Renal pelvis (tissue), 4 donors: ENCODE results near the gene CLEC10A. TPM values are rescaled to one million over a fixed set of nuclear protein-coding genes. Genes with fewer than 3 reads are reported as not detected.
"Not testable (repeated sequence)": the region's sequence is repeated elsewhere in the genome, so short reads cannot be mapped to it uniquely, and the experiment has no call there.

Source experiments
- DNase-seq: peaks from one replicate; pipeline ENCODE4 v3.0.0-alpha.2; 2013
- polyA plus RNA-seq, 3 donors: library from polyadenylated mRNA; unstranded; fragments of 120-200 nt; gene quantifications; one replicate each; pipeline ENCODE4 v1.2.1, GENCODE V29; 2013; ENCODE audit not compliant: insufficient read length in 3 of 3

Gene CLEC10A
- polyA plus RNA-seq, 3 donors, result 0.86 to 1.3 (median 1.1) TPM

DNA sequence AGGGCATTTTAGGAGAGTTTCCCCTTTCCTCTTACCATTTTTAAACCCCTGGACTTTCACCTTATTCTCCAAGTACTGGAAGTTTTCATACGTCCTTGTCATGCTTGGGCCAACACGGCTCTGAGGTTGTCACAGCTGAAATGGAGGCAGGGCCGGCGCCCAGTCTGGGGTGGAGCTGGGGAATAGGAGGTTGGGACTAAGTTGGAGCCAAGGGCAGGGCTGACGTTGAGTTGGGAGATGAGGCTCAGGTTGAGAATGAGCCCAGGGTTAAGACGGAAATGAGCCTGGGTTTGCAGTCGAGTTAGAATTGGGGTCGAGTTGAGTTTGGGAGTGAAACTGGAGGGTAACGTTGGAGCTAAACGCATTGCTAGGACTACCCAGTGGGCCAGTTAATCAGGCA lies 1.3 kb downstream of the CLEC10A start:
- DNase-seq, result no peak

DNA sequence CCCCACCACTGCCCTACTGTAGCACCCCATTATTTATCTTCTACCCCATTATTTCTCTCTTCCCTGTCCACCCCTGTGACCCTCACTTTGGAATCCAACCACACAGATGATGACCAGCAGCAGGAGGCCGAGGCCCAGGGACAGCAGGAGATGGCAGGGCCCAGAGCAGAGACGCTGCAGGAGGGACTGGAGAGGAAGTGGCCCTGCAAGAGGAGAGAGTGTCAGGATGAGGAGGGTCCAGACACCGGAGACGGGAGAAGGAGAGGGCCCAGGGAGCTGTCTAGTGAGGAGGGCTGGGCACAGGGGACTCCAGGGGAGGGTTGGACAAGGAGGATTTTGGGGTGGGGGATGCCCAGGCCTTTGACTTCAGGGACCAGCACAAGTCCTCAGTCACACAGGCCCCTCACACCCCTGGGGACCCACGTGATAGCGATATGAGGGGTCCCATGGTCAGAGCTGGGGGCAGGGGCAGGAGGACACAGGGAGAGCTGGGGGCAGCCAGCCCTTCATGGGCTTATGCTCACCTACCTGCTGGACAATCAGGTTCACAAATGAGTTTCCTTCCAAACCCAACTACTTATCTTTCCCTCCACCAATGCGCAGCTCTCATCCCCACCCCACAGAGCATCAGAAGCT lies 2.0 kb downstream of the CLEC10A start:
- DNase-seq, result no peak

DNA sequence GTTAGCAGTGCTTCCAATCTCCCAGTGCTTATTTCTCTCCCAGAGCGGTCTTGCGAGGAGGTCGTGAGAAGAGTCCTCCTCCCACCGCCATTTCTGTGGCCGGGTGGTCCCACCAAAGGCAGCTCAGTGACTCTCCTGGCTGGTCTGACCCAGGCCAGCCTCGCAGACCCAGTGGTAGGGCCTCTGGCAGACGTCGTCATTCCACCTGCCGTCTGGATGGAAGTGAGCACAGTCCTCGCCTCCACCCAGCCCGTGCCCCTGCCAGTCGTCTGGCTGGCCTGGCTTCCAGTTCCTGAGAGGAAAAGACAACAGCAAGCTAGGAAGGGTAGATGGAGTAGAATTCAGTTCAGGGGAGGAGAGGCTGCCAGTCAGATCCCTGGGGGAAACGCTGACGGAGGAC lies 5.1 kb downstream of the CLEC10A start:
- DNase-seq, result no peak

DNA sequence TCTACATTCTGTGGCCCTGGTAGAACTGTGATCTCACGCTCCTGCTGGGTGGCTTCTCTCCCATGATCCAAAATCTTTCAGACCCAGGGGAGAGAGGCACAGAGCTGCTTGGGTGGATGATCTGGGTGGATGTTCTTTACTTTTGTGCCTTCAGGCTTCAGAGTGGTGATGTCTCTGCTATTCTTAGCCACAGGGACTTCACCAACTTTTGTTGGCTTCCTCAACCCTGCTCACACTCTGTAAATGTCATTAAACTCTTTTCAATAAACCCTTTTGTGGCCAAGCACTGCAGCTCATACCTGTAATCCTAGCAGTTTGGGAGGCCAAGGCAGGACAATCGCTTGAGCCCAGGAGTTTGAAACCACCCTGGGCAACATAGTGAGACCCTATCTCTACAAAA lies 7.6 kb downstream of the CLEC10A start:
- no peak for DNase-seq

DNA sequence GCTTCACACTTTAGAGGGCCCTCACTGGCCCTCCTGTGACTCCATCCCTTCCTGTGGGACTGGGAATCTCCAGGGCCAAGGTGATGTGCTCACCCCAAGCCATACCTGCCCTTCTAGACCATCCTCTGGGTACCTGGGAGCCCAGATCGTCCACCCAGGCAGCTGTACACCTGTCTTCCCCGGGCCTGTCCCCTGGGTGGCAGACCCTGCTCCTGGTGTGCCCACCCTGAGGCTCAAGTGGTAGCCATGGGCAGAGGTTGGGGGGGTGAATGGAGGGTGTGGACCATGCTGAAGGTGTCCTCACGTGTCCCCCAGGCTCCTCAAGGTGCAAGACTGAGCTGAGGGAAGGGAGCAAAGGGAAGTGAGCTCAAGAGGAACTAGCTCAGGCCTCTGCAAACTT lies 9.3 kb downstream of the CLEC10A start:
- no peak for DNase-seq

DNA sequence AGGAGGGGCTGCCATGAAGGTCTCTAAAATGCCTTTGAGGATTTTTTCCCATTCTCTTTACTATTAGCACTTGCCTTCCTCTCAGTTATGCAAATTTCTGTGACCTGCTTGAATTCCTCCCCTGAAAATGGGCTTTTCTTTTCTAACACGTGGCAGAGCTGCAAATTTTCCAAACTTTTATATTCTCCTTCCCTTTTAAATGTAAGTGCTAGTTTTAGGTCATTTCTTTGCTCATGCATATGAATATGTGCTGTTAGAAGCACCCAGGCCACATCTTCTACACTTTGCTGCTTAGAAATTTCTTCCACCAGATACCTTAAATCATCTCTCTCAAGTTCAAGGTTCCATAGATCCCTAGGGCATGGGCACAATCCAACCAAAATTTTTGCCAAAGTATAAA lies 11.8 kb downstream of the CLEC10A start:
- no peak for DNase-seq

DNA sequence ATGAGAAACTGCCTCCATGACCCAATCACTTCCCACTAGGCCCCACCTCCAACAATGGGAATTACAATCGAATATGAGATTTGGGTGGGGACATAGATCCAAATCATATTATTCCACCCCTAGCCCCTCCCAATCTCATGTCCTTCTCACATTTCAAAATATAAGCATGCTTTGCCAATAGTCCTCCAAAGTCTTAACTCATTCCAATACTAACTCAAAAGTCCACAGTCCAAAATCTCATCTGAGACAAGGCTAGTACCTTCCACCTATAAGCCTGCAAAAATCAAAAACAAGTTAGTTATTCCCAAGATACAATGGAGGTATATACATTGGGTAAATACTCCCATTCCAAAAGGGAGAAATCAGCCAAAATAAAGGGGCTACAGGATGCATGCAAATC lies 12.9 kb downstream of the CLEC10A start:
- DNase-seq, result no peak

DNA sequence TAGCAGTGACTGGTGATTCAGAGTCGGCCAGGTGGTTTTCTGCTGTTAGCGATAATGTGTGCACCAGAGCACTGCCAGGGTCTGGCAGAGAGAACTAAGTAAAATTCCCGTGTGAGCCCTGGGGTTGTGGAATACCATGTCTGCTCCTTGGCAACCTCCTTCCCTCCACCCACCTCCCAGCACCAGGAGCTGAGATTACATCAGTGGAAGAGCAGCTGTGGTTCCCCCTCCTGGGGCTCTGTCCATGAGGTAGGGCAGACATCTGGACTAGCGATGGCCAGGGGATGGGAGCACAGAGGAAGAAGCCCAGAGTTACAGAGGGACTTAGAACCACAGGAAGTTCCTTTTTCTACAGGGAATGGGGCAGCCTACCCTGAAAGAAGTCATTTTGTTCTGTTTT lies 15.8 kb downstream of the CLEC10A start:
- no peak for DNase-seq

DNA sequence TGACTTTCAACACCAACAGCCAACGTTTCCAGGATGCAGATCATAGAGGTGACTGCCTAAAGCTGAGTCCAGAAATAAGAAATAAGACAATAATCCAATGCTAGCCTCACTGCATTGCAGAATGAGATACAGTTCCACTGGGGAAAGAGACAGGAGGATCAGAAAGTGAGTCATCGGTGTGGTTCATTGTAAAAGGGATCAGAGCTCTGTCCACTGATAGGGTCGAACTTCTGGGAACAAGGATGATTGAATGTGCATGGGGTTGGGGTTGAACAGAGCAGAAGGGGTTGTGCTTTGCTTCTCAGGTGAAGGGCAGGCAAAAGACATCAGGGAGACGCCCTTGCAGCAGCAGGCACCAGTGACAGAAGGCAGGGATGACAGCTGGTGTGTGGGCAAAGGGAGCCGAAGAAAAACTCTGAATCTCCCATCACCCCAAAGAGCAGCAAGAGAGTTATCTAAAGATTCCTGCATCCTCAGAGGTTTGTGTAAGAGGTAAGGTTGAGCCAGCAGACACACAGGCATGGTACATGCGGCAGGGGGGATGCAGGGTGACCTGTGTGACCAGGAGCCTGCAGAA lies 16.4 kb downstream of the CLEC10A start:
- no peak for DNase-seq

DNA sequence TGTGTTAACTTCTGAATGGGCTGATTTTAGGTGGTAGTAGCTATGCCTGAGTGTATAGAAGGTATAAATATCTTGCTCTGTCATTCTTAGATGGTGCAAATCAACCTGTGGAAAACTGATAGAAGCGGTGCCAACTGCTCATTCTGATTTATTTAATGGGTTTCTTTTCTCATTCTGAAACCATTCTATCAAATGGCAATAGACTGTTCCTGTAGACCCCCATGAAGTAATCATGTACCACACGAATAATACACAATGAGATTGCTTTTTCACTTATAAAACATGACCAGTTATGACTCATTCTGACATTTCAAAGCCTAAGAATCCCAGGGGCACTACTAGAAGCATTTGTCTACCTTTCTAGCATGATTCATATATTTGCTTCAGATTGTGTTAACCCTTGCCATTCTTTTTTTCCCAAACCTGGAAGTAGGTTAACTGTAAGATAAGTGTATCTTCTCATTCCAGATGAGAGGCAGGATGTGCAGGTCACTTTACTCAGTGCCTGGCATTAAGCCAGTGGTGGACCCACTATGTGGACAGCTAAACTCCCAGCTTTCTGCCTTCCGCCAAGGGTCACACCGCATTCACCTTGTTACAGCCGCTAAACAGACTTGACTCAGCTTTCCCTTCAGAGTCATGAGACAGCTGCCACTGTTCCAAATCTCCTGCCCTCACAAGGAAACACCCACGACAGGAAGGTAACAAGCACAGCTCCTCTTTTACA lies 19.7 kb downstream of the CLEC10A start:
- no peak for DNase-seq

DNA sequence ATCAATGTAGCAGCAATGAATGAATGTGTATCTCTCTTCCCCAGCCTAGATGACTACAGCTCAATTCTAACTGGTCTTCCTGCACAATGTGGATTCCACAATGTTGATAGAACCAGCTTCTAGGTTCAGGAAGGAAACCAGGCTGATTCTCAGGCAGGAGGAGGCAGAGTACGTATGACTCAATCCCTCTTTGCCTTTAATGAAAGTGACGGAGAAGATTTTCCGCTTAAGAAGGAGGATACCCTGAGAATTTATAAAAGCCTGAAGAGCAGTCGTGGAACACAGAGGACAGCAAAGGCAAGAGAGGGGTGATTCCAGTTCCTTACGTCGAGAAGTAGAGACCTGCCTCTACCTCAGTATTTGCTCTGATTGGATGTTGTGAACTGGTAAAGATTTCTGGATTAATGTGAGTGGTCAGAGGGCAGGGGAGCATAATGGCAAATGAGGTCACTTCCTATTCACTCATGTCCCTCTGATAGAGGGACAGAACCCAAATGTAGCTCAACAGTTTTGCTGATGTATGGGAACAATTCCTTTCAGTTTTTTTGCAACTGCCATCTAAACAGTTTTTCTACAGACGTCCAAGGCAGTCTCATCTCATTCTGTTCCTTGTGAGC lies 21.1 kb downstream of the CLEC10A start:
- DNase-seq, result no peak

DNA sequence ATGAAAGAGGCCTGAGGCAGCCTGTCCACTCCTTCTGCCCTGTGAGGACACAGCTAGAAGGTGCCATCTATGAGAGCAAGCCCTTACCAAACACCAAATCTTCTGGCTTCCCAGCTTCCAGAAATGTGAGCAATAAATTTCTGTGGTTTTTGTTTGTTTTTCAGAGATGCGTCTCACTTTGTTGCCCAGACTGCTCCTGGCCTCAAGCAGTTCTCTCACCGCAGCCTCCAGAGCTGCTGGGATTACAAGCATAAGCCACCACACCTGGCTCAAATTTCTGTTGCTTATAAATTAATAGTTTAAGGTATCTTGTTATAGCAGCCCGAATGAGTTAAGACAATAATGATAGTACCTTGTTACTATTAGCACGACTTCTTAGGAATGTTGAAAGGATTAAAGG lies 23.7 kb downstream of the CLEC10A start:
- DNase-seq, result no peak

DNA sequence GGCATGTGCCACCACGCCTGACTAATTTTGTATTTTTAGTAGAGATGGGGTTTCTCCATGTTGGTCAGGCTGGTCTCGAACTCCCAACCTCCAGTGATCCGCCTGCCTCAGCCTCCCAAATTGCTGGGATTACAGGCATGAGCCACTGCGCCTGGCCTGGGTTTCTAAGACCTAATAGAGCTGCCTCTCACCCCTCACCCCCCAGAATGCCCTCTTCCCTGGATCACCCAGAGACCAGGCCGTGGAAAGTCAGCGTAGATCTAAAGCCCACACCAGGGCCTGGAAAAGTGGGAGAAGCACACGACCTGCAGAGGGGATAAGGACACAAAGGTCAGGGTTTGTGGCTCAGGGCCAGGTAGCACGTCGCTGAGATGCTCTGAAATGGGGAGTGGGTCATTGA lies 29.5 kb downstream of the CLEC10A start:
- DNase-seq, result not testable (repeated sequence)

DNA sequence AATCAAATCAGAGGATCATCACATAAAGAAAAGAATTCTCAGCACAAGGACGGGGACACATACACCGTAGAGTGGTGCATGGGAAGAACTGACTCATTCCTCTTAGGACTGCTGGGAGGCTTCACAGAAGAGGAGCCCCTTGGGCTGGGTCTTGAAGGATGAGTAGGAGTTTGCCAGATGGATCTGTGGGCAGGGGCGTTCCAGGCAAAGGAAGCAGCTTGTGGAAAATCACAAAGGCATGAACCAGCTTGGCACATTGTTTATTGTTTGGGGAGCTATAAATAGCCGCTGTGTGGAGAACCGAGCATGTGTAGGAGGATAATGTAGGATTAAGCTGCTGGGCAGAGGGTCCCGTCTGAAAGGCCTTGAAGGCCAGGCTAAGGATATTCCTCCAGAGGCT lies 31.1 kb downstream of the CLEC10A start:
- DNase-seq, result no peak

DNA sequence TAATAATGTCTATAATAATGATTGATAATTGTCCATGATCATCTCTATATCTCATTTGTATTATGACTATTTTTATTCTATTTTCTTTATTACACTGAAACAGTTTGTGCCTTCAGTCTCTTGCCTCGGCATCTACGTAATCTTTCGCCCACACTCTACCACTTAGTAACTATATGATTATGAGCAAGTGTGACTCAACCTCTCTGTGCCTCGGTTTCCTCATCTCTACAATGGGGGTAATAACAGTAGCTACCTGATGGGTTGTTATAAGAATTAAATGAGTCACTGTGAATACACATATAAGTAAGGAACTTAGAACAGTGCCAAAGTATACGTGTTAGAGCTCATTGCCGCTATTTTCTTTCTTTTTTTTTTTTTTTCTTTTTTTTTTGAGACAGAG lies 32.5 kb downstream of the CLEC10A start:
- DNase-seq, result no peak

DNA sequence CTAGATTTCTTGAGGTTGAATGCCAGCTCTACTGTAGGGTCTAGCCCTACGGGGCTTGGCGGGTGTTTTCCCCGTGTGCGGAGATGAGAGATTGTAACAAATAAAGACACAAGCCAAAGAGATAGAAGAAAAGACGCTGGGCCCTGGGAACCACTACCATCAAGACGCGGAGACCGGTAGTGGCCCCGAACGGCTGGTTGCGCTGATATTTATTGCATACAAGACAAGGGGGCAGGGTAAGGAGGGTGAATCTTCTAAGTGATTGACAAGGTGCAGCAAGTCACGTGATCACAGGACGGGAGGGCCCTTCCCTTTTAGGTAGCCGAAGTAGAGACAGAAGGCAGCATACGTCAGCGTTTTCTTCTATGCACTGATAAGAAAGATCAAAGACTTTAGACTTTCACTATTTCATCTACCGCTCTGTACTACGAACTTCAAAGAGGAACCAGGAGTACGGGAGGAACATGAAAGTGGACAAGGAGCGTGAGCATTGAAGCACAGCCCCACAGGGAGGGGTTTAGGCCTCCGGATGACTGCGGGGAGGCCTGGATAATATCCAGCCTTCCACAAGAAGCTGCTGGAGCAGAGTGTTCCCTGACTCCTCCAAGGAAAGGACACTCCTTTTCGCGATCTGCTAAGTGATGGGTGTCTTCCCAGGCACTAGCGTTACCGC lies 33.2 kb downstream of the CLEC10A start:
- not testable (repeated sequence) for DNase-seq

DNA sequence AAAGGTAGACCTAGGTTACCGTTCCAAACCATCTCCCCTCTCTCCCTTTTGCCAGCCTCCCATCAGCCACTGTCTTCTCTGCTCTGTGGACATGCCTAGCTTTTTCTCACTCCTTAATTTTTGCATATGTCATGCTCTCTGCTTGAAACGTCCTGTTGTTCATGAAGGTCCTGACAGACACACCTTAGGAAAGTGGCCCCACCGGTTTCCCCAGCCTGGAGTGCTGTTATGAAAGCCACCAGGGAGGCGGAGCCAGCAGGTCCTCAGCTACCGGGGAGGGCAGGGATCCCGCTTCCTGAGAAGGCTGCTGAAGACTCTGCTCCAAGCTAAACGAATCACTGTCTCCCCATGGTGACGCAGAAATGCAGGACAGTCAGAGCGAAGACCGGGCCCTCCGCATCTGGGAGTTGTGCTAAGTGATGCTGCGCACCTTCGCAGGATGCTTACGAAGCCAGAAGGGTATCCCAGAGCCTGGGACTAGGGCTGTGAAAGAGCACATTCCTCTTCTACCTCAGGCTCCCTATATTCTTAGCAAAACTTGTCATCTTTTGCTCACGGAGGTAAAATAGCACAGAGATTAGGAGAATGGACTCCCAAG lies 33.8 kb downstream of the CLEC10A start:
- DNase-seq, result peak; percentile 44

DNA sequence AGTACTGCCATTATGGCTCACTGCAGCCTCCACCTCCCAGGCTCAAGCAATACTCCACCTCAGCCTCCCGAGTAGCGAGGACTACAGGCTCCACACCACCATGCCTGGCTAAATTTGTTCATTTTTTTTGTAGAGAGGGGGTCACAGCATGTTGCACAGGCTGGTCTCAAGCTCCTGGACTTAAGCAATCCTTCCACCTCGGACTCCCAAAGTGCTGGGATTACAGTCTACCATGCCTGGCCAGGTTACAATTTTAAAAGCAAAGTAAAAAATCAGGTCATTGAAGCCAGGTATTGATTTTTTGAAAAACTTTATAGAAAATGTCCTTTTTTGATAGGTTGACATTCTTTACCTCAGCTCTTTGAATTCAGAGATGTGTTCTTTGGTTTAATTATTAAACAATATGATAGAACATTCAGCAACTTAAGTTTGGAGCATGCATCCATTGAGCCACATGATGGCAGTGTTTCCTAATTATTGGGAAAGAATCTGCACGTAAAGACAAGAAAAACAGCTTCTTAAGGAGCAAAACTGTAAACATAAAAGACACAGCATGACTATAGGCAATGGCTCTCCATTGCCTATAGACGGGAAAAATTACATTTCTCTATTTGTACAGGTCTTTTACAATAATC lies 34.4 kb downstream of the CLEC10A start:
- peak; percentile 79 for DNase-seq

DNA sequence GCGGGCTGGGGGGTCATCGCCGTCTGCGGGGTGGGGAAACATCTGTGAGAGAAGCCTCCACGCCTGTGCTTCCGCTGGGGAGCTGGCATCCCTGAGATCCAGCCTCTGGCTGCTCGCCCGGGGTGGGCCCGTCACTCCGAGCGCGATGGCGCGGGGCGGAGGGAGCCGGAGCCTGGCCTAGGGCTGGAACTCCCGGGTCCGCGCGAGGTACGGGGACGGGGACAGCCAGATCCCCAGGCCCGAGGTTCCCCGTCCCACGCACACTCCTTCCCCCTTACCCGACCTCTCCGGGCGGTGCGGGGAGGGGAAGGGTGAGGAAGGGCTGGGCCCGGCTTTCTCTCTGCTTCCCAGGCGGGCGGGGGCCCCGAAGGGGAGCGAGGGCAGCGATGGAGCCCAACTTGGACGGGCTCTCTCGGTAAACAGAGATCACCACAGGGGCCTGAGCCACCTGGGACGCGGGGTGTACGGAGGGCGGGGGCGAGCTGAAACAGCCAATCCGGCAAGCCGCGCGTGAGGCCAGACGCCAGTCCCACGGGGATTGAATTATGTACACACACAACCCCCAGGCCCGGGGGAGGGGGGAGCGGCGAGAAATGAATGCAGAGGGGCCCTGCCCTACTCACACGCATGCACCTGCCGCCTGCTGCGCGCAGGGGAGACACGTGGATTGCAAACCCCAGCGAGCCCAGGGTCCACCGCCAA lies 36.4 kb downstream of the CLEC10A start, which contains the start of gene SLC16A11:
Gene SLC16A11, minus strand, starts transcription at position 596 of the 702 bp plus-strand sequence. Its CDS starts 579 bp downstream, at position 17.
- DNase-seq, result peak; percentile 19

DNA sequence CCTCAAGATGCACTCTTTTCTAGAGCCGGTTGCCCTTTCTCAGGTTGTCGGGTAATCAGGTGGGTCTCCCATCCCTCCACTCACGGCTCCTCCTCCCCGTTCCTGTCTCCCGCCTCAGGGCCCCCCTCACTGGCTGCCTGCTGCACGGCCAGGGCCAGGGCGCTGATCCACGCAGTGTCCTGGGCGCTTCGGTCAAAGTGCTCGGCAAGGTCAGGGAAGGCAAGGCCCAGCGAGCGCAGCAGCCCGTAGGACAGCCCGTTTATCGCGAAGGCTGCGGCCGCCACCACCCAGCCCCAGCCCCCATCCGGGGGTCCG lies 36.9 kb downstream of the CLEC10A start:
- DNase-seq, result no peak
